Fibroblast of skin of left quadriceps (primary cell): ENCODE measurements around the gene HLA-B.
"Not testable (repeated sequence)": the region's sequence is repeated elsewhere in the genome, so short reads cannot be mapped to it uniquely, and the experiment has no call there.

Experiments used
- DNase-seq, 2 experiments: peaks; one replicate each; pipeline ENCODE4 v3.0.0-alpha.2; 2013; ENCODE audit warnings: low read depth in 2 of 2

HLA-B gene

GRCh38 chr6:31356946-31357466 is at the start of gene HLA-B:
TSS of gene HLA-B (minus strand) at chr6:31357179. CDS start at chr6:31357158, 21 bp downstream.
- peak; percentile 28 to 44 for DNase-seq

DNA sequence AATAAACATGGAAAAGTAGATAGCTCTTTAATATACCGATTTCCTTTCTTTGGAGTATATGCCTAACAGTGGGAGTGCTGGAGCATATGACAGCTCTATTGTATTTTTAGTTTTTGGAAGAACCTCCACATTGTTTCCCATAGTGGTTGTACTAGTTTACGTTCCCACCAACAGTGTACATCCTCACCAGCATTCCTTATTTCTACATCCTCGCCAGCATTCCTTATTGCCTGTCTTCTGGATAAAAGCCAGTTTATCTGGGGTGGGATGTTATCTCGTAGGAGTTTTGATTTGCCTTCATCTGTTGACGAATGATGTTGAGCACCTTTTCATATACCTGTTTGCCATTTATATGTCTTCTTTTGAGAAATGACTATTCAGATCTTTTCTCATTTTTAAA is 49.0 kb upstream of the HLA-B start:
- DNase-seq: no peak

GRCh38 chr6:31404061-31404364 is 47.0 kb upstream of the HLA-B start:
- not testable (repeated sequence) for DNase-seq

- DNase-seq: peak; percentile 48 to 55
These were observed 46.5 kb upstream of the HLA-B start, which contains the start of gene MICA for GRCh38 chr6:31403283-31404060. TSS of gene MICA (plus strand) at chr6:31403595. CDS start at chr6:31403633, 38 bp downstream.

- no peak for DNase-seq
These were observed 45.6 kb upstream of the HLA-B start for GRCh38 chr6:31402324-31403282.

DNA sequence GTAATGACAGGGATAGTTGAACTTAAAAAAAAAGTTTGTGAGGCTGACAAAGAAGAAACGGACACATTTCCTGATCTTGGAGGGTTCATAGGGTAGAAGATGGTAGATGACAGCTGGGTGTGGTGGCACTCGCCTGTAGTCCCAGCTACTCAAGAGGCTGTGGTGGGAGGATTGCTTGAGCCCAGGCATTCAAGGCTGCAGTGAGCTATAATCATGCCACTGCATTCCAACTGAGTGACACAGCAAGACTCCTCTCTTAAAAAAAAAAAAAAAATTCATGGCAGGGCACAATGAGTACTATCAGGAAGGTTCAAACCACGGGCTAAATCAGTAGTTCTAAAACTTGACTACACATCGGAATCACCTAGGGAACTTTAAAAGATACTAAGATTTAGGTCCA is 44.4 kb upstream of the HLA-B start:
- peak; percentile 49 to 53 for DNase-seq

GRCh38 chr6:31400467-31401289 is 43.7 kb upstream of the HLA-B start:
- DNase-seq: no peak

DNA sequence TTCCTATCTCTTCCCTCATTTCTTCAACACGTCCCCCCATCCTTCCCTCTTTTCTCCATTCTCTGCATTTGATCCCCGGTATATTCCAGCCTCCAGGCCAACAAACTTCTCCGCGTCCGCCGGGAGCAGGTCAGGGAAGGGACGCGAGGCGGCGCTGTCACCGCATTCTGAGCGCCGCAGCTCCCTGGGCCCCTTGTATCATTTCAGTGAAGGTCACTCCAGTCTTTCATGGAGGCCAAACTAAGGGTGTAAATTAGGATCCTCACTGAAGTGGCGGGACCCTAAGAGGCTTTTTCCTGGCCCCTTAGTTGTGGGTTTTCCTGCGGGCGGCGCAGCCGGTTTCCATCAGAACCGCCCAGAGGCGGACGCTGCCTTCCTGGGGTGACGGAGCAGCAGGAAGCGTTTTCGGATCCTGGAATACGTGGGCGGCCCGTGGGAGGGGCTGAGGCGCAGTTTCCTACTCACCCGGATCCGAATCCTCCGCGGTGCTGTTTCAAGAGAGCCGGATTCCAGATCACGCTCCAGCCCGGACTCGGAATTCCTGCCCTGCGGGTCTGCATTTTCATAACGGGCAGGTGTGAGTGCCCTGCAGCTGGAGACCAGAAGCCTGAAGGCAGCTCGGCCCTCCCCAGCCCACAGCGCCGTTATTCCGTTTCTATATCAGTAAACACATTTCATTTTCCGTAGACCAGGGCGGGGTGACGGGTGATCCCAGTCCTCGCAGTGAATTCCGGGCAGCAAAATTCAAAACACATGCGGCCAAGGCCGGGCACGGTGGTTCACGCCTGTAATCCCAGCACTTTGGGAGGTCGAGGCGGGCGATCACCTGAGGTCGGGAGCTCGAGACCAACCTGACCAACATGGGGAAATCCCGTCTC is 42.8 kb upstream of the HLA-B start:
- DNase-seq: peak; percentile 72 to 74

- no peak for DNase-seq
These were observed 41.0 kb upstream of the HLA-B start for GRCh38 chr6:31397901-31398525.

- not testable (repeated sequence) for DNase-seq
These were observed 40.1 kb upstream of the HLA-B start for GRCh38 chr6:31397153-31397499.

GRCh38 chr6:31396422-31397152 is 39.6 kb upstream of the HLA-B start:
- peak; percentile 32 to 45 for DNase-seq

- DNase-seq: no peak
These were observed 38.9 kb upstream of the HLA-B start for GRCh38 chr6:31395832-31396231.

DNA sequence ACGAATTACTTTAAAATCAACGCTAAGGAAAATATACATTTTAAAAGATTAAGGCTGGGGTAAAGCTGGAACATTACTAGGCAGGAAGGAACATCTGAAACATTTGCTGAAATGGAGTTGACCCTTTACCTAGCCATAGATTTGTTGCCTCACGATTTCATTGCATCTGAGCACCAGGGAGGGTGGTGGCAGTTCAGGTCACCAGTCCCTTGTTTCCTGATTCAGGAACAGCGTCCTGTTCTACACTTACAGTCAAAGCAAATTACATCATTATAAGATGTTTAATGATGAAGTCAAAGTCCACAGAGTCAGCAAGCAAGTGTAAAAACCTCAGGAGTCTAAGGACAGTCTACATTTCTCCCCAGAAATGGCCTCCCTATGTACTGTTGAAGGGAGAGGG is 37.4 kb upstream of the HLA-B start:
- DNase-seq: no peak

DNA sequence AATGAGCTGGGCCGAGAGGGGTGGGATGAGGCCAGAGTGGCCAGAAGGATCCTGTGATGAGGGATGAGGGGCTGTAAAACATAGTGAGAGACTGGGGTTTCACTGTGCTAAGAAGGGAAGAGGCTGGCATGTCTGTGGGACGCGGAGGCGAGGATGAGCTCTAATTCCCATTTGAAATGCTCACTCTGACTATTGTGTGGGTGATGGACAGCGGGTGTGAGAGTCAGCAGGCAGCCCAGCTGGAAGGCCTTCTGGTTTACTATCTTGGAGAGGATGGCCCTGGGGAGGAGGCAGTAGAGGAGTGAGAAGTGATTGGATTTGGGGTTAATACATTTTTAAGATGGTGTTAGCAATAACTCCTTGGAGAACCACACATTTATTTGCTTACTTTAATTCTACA is 37.0 kb upstream of the HLA-B start:
- DNase-seq: no peak

DNA sequence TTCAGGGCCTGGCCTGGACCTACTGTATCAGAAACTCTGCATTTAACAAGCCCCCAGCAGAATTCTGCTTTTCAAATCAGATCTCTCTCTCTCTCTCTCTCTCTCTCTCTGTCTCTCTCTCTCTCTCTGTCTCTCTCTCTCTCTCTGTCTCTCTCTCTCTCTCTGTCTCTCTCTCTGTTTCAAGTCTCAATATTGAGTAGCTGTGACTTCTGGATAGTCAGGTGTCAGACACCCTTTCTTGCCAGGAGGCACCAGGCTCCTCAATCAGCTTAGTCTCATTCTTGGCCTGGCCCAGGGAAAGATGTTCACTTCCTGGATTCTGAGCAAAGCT is 32.8 kb upstream of the HLA-B start:
- DNase-seq: not testable (repeated sequence)

- DNase-seq: not testable (repeated sequence)
These were observed 32.2 kb upstream of the HLA-B start for GRCh38 chr6:31388916-31389801.

DNA sequence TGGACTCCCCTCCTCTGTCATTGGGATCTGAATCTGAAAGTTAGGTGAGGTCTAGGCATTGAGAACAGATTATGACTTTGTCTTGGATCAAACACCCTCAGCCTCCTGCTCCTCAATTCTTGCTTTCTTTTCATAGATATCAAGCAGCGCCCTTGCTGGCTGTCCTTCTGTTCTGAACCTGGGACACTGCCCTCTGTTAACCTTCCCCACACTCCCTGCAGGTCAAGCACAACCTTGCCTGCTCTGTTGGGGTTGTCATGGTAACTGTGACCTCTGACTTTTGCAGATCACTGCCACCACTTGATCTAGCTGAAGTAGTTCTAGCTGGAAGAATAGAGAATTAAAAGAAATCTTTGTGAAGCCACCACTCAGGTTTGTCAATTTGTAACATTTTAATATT is 30.0 kb upstream of the HLA-B start:
- DNase-seq: no peak

- no peak for DNase-seq
These were observed 29.1 kb upstream of the HLA-B start for GRCh38 chr6:31386099-31386498.

GRCh38 chr6:31385041-31385440 is 28.1 kb upstream of the HLA-B start:
- no peak for DNase-seq
